Adipose tissue (tissue), 3 donors: ENCODE data around the gene GLT1D1. TPM values are rescaled to one million over a fixed set of nuclear protein-coding genes. Genes with fewer than 3 reads are reported as not detected.

Experiments
- H3K27ac ChIP-seq: one replicate; pipeline ENCODE4 v1.5.1; 2013; ENCODE audit warnings: low read depth, low read length
- WGBS, 3 donors: extraction: QIAGEN DNeasy Blood & Tissue Kit; methylation state at CpG; one replicate each; pipeline ENCODE4 v1.1.7; 2013; 5-methylcytosine and 5-hydroxymethylcytosine counted together
- polyA plus RNA-seq, 3 donors: library from polyadenylated mRNA; stranded (reverse); fragments of 200-250 nt; gene quantifications; one replicate each; pipeline ENCODE4 v1.2.3, GENCODE V29; 2013
- donor health status: healthy with polysubstance abuse.
- donor health status: Bipolar disorder and iron deficiency.
- donor health status: healthy.

Gene GLT1D1
- polyA plus RNA-seq, 3 donors: 0.20 to 7.0 (median 3.4) TPM

- WGBS, 3 donors: 44 to 61% (median 59%) methylated on average over 5 of the region's 5 CpGs
Observed at GRCh38 chr12:129009833-129010622, 156.8 kb downstream of the GLT1D1 start.

DNA sequence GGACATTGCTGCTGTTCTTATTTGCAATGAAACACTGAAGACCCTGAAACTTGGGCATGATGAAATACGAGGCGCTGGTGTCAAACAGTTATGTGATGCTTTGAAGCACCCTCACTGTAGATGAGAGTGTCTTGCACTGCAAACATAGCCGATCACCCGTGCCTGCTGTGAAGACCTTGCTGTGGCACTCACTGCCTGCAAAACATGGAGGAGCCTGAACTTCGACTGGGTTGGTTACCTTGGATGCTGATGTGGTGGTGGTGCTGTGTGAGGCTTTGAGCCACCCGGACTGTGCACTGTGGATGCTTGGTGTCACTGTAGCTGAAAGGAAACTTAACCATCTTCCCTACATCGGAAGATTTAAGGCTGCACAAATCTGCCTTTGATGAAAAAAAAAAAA is 162.9 kb downstream of the GLT1D1 start:
- H3K27ac ChIP-seq: no peak overlapping the region
- 39 to 74% (median 62%) methylated on average over 7 of the region's 7 CpGs for WGBS, 3 donors

More at GRCh38 chr12:129009833-129010622, 156.8 kb downstream of the GLT1D1 start:
- no peak overlapping the region for H3K27ac ChIP-seq

GRCh38 chr12:129025055-129025454 is 171.8 kb downstream of the GLT1D1 start:
- 86 to 95% (median 94%) methylated on average over 3 of the region's 3 CpGs for WGBS, 3 donors
- H3K27ac ChIP-seq: no peak overlapping the region

GRCh38 chr12:129028844-129029243 is 175.6 kb downstream of the GLT1D1 start:
- H3K27ac ChIP-seq: no peak overlapping the region
- 32 to 54% (median 47%) methylated on average over 16 of the region's 16 CpGs for WGBS, 3 donors

Other genes with a start within 250 kb of the GLT1D1 start
- 10 to 100 TPM in 2 of 3 donors, 1 to 10 TPM in 1; 6.5 to 12.4 (median 10.4) TPM for gene SLC15A4, start 29.5 kb upstream of the GLT1D1 start, polyA plus RNA-seq